Stimulated activated CD4-positive, alpha-beta T cell treated with anti-CD3 and anti-CD28 coated beads, Interleukin-12 subunit alpha, Interleukin-12 subunit beta, amount 100 ng/mL, for 4 hours (primary cell): ENCODE measurements around the gene ADRA2B.

Source experiments
- DNase-seq: peaks from one replicate; pipeline ENCODE4 v3.0.0-alpha.2; 2020

Gene ADRA2B

DNA sequence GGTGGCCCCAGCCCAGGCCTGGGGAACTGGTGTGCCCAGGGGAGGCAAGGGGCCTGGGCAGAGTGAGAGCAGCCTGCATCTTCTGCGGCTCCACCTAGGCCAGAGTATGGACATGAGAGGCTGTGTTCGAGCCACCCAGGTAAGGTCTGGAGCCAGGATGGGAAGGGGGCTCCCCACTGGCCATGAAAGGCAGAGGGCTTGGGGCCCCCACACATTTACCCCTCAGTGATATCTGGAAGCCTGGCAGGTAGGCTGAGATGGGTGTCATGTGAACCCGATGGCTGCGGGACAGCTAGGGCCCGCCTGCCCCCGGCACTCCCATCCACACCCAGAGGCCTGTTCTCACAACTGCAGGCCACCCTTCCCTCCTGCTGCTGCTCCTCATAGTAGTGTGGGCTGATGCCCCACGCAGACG lies 13.2 kb downstream of the ADRA2B start:
- no peak for DNase-seq

DNA sequence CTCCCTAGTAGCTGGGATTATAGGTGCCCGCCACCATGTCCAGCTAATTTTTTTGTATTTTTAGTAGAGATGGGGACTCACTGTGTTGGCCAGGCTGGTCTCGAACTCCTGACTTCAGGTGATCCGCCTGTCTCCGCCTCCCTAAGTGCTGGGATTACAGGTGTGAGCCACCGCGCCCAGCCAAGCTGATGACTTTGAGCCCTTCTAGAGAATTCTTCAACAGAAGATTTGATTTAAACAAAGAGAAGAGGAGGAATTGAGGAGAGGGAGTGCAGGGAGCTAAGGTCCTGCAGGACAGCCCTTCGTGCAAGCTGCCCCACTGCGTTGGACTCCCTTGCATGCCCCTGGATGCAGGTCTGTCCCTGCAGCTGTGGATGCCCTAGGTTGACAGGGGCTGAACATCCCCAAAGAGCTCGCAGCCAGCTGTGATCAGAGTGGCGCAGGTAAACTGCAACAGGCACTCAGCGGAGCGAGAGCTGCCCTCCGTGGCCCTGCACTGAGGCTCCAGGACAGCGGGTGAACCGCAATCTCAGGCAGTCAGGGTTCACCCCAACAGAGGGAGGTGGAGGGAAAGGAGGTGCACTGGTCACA lies 13.7 kb downstream of the ADRA2B start:
- no peak for DNase-seq

DNA sequence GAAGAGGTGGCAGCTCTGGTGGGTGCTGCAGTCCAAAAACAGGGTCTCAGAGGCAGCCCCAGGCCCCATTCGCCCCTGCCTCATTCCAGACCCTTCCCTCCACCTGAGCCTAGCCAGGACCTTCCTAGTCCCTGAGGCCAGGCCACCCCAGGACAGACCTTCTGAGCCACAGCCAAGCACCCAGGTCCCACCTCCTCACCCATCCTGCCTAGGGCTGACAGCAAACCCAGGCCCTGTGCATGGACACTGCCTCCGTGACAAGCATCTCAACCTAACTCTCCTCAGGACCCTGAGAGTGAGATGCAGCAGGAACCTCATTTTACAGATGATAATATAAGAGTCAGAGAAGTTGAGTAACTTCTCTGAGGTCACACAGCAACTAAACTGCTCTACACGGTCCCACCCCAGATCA lies 15.5 kb downstream of the ADRA2B start:
- DNase-seq = no peak

DNA sequence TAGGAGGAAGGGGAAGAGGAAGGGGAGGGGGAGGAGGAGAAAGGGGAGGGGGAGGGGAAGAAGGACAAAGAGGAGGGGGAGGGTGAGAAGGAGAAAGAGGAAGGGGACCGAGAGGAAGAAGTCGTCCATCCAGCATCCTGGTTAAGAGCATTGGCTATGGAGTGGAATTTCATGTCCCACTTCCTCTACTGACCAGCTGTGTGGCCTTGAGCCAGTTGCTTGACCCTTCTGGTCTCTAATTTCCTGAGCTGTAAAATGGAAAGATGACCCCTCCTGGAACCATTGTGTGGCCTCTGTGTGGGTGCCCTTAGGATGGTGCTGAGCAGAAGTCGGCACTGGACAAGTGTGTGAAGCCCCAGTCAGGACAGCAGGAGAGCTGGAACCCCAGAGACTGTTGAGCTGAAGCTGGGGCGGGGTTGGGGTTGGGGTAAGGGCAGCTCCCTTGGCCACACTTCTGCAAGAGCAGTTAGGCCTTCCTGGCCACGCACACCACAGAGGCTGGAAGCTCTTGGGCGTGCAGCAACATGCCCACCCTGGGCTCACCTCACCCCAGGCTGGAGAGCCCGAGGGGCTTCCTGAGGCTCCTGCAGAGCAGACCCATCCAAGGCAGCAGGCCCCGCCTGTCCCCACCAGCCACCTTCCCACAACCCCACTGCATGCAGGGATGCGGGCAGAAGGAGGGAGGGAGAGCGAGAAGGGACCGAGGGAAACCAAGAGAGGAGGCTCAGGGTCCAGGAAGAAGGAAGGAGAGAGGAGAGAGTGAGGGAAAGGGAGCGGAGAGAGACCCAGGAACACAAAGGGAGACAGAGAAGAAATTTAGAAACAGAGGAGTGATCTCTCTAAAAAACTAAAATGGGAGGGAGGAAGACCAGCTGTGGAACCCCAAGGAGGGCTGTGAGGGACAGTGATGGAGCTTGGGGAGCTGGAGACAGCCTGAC lies 16.2 kb downstream of the ADRA2B start:
- DNase-seq = no peak

DNA sequence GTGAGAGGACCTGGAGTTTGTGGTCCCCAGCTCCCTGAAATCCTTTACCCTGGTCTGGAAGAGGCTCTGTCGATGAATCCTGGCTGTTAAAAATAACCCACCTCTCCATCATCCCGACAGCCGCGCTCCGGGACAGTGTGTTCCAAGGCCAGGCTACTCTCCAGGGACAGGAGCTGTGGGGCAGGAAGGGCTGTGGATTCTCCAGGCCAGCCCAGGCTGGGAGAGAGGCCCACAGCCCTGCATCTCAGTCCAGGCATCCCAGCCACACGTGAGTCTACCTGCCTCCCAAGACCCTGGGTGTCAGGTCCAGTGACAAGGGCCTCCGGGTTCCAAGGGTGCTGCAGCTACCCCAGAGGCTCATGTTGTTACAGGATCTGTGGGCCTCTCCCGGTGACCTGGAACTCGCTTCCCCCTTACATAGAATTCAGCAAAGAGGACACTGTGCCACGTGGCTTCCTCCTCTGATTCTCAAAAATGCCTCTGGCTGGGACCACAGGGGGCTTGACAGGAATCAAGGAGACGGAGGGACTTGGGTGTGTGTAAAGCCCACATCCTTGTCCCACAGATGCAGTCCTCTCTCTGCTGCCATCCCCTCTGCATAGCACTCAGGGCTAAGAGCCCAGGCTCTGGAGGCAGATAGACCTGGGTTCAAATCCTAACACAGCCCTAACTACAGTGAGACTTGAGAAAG lies 17.3 kb downstream of the ADRA2B start:
- no peak for DNase-seq

DNA sequence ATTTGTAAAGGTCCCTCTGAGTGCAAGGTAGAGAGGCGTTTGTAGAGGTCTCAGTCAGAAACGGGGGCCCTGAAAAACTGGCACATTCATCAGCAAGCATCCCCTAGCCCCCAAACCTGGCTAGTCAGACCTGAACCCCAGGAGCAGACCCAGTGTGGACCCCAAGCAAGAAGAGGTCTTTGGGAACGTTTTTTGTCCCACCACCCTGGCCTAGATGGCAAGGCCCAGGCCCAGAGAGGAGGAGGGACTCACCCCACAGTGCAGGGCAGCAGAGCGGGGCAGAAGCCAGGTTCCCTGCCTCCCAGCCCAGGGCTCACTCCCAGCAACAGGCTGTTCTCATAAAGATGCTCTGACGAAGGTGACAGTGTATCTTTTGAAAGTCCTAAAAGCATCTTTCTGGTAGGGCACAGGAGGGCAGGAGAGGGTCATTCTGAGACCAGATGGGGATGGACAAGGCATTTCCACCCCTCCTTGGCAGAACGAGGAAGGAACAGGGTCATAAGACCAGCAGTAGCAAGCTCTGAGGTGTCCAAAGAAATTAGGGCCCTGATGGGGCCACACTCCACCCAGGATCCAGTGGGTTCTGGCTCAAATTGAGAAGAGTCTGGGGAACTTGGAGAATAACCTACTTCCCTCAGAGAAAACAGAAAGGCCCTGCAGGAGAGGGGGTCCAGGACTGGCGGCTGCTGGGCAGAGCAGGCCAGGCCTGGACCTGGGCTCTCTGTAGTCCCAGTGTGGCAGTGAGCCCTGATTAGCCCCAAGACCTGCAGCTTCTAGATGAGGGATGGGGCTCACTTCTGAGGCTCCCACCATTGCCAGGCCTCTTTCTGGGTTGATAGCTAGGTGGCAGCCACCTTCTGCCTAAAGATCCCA lies 18.2 kb downstream of the ADRA2B start:
- DNase-seq = no peak

DNA sequence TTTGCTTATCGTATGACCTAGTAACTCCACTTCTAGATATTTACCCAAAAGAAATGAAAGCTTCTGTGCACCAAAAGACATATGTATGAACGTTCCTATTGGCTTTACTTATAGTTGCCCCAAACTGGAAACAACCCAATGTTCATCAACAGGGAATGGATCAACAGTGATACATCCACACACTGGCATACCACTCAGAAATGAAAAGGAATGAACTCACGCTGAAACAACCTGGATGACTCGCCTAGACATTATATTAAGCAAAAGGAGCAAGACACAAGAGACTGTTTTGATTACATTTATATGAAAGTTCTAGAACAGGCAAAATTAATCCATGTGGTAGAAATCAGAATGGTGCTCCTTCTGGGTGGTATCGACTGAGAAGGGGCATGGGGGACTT lies 18.9 kb downstream of the ADRA2B start:
- DNase-seq = no peak

DNA sequence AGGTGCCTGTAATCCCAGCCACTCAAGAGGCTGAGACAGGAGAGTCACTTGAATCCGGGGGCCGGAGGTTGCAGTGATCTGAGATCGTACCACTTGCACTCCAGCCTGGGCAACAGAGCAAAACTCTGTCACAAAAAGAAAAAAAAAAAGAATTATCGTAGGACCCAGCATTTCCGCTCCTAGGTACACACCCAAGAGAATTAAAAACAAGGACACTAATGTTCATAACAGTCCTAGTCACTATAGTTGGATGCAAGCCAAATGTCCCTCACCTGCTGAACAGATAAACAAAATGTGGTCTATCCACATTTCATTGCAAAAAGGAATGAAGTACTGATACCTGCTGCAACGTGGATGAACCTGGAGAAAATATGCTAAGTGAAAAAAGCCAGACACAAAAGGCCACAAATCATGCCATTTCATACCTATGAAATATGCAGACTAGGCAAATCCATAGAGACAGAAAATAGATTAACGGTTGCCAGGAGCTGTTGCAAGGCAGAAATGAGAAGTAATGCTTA lies 21.2 kb downstream of the ADRA2B start:
- no peak for DNase-seq

DNA sequence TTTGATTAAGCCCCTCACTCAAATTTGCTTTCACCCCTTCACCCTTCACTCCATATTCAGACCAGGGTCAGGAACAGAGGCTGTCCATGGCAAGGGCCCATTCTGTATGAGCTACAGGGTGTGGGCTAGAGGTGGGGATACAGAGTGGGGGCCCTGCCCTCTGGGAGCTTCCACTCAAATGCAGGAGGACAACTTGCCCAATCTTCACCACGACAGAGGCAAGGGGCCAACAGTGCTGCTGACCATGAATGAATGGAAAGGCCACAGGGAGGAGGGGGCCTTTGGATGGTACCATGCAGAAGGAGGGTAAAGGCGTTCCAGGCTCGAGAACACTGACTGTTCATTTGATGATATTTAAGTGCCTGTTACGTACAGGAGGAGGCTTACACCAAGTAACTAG lies 22.8 kb downstream of the ADRA2B start:
- DNase-seq = no peak

DNA sequence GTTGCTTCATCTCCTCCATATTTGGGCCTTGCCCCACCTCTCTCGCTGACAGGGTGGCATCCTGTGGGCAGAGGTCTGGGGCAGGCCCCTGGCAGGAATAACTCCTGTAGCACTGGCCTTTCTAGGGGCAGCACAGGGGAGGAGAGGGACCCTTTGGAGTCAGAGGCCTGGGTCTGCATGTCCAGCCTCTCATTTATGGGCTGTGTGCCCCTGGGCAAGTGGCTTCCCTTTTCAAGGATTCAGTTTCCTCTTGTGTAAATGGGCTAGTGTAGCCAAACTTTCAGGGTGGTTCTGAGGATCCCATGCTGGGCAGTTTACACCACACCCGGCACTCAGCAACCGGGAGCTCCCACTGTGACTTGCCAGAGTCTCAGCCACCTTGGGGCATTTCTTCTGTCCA lies 23.4 kb downstream of the ADRA2B start:
- no peak for DNase-seq

DNA sequence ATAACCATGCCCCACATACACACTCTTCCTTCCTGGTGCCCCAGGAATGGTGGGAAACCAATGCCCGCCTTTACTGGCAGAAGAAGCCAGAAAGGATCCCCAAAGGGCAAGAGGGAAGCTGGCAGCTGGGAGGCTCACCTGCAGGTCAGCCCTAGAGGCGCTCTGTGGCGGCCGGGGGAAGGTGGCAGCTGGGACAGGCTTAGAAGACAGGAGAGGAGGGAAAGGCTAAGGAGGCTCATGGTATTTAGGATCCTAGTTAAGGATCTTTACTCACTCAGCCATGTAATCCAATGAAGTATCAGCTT lies 23.8 kb downstream of the ADRA2B start:
- no peak for DNase-seq

DNA sequence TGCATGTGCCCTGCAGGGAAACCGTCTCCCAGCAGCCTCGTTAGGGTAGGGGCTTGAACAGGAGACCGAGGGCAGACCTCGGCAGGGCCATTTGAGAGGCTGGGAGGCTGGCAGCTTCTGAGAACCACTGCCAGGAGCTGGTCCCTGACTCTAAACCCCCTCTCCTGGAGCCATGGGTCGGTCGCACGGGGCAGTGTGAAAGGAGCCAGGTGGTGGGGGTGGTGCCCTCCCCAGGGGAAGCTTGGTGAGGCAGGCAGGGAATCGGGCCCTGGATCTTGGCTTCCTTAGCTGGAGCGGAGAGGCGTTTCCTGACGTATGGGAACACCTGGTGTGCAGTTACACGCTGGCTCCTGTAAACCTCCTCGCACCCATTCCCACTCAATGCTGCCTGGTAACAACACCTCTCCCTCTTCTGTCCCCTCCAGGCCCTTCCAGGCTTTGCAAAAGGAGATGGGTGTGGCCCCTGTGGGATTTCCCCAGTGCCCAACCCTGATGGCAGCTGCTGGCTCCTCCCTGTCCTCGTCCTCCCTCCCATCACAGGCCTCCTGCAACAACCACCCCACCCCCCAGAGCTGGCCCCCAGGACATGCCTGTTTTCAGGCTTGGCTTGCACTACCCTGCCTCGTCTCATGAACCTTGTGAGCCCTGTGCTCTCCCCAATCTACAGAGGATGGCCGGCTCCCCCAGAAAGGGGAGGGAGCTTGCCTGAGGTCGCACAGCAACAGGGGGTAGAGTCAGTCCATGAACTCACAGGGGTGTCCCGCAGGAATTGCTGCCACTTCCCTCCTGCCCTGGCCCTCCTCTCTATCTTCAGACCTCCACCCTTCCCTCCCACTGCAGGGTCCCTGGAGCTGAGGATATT lies 24.4 kb downstream of the ADRA2B start:
- no peak for DNase-seq

DNA sequence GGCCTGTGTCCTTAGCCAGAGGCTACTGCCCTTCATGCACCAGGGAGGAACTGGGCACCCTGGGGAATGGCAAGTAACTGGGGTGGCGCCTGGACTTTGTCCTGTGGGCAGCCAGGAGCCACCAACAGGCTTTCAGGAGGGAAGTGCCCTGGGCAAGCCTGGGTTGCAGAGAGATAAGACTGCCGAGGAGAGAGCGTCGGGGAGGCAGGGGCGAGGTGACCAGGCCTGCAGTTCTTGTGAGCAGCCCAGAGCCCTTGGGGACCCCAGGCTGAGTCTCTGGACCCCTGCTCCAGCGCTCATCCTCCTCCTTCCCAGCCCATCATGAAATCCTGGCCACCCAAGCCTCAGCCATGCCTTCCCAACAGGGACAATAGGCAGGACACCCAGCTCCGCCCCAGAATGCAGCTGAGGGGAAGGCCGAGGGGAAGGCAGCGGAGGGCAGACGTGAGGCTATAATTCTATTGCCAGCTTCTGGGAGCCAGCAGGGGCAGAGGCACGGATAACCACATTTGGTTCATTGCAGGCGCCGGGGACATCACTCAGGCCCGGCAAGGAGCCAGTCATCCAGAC lies 25.1 kb downstream of the ADRA2B start:
- DNase-seq = no peak

DNA sequence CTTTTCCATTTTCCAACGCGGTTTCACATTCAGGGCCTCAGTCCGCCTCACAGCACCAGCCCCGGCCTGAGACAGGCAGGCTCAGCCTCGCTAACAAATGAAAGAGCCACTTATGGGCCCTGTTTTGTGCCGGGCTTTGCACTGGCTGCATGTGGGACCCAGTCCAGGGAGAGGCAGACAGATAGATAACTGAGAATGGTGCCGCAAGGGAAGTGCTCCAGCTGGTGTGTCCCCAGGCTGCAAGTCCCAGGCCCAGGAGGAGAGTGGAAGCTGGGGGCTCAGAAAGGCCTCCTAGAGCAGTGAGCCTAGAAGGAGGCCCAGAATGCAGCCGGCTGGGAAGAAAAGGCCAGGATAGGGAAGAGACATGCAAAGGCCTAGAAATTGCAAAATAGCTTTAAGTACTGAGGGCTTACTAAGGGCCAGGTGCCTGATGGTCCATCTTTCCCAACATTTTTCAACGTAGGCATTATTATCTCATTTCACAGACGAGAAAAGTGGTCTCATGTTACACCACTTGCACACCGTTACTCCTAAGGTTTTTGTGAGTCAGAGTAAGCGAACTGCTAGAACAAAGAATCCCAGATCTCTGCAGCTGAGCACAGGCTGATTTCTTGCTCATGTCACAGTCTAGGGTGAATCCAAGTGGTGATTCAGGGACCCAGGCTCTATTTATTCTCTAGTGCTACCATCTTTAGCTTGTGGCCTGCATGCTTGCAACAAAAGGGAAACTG lies 26.0 kb downstream of the ADRA2B start:
- DNase-seq = no peak

DNA sequence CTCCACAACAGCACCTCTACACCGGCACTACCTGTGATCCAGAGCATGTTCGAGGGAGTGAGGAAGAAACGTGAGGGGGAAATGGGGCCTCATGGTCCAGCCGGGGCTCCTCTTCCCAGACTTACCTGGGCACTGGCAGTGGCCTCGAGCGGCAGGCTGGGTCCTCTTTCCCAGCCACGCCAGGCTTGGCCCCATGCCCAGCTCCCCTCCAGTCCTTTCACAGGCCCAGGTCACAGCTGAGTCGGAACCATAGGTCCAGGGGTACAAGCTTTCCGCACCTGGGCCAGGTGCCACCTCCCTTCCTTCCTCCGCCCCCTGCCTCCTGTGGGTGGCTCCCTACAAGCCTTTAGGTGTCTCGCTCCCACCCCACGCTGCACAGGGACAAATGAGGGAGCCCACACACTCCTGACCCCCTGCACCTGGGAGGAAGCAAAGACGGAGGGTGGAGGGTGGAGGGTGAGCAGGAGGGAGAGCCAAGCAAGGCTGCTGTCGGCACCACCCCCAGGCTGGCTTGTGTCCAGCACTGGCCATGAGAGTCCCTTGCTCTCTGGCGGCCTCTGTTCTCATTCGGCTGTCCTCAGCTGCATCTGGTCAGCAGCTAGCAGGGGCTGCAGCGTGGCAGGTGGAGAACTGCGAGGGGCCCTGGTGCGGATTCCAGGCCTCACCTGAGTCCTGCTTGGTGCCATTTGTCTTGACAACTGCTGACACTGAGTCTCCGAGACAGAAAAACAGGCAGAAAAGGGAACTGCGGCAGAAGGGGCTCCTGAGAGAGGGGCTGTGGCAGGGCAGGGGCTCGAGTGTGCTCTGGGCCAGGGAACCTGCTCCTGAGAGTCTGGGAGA lies 26.8 kb downstream of the ADRA2B start:
- DNase-seq = no peak

DNA sequence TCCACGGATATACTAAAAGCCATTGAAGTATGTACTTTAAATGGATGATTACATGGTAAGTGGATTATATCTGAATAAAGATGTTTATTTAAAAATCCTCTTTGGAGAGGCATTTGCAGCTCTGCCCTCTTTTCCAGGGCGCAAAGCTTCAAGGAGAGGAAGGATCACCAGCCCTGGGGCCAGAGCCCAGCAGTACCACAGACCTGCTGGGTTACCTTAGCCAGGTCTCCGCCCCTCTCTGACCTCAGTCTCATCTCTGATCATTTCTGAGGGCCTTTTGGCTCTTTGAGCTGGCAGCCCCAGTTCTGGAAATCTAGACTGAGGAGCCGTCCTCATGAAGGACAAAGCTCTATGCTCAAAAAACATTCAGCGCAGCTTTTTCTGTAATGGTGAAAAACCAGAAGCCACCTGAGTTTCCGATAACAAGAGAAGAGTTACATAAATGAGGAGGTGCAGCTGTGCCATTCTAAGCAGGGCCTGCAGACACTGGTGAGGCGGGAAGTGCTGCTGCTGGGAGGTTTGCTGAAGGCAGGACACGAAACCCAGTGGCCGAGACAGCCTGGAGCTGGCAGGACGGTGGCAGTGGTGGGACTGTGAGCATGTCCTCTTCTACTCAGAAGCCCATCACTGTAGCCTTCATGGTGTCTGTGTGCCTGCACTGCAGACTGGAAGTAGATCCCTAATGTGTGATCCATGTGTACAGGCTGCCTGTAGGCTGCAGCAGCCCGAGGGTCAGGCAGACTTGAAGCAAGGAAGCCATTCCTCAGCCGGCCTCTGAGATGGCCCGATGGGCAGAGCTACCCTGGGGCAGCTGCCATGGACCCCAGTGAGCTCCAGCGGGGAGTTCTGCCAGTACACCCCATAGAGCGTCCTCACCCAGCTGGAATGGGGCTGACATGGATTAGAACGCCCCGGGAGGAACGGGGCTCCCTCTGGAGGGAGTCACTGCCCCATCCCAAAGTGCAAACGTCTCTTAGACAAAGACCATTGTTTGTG lies 27.7 kb downstream of the ADRA2B start:
- DNase-seq = no peak

DNA sequence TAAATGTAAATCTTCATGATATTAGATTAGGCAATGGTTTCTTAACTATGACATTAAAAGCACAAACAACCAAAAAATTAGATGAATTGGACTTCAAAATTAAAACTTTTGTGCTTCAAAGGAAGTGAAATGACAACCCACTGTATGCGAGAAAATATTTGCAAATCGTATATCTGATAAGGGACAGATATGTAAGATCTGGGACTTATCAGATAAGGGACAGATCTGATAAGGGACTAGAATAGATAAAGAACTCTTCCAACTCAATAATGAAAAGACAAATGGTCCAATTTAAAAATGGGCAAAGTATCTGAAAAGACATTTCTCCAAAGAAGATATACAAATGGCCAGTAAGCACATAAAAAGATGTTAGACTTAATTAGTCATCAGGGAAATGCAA lies 29.2 kb downstream of the ADRA2B start:
- no peak for DNase-seq

DNA sequence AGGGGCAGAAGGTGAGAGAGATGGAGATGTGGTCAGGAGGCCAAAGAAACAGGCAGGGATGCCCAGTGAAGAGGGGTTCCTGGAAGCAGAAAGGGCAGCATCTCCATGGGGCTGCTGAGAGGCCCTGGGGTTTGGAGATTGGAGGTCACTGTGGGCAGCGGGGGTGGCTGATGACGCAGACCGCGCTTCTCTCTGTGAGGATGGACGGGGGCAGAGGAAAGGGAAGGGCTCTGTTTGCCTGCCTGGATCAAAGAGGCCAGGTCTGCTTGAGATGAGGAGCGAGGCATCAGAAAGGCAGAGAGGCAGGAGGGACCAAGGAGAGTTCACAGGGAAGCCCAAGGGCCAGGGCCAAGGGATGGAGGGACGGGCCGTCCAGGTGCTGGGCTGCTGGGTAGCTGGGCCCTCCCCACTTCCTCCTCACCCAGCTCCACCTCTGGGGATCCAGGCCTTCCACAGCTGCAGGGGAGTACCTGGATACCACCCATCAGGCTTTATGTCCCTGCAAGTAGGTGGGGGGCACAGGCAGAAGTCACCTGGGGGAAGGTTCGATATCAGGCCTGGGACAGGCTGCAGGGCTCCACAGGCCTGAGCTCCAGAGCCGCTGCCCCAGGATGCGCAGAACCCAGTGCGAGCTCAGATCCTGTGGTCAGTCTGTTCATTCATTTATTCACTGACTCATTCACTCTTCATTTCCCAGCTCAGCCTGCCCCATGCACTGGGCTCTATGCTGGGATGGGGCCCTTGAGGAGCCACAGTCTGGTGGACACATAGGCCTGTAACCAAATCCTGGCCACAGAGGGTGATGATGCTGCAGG lies 30.6 kb downstream of the ADRA2B start:
- DNase-seq = no peak
